Left ventricle myocardium inferior (tissue), 1 donor: ENCODE results near the gene GAREM2. TPM values are rescaled to one million over a fixed set of nuclear protein-coding genes. Genes with fewer than 3 reads are reported as not detected.

Experiments used
- DNase-seq: peaks from one replicate; pipeline ENCODE4 v3.0.0-alpha.2; 2020
- H3K27ac ChIP-seq: fragments of 200-600 bp; replicated peaks from 2 replicates; pipeline ENCODE4 v1.8.0; 2021
- H3K27me3 ChIP-seq: fragments of 200-600 bp; 2 replicates; pipeline ENCODE4 v1.8.0; 2021; ENCODE audit warnings: low read depth
- H3K36me3 ChIP-seq: fragments of 200-600 bp; 2 replicates; pipeline ENCODE4 v1.8.0; 2021
- H3K4me1 ChIP-seq: fragments of 200-600 bp; 2 replicates; pipeline ENCODE4 v1.8.0; 2021
- H3K4me3 ChIP-seq: fragments of 200-600 bp; 2 replicates; pipeline ENCODE4 v1.8.0; 2021; ENCODE audit warnings: mild to moderate bottlenecking, moderate library complexity
- H3K9me3 ChIP-seq: fragments of 200-600 bp; replicated peaks from 2 replicates; pipeline ENCODE4 v1.8.0; 2021
- CTCF ChIP-seq: fragments of 200-600 bp; IDR thresholded peaks from 2 replicates; pipeline ENCODE4 v1.8.0; 2021; ENCODE audit warnings: antibody characterized with exemption, mild to moderate bottlenecking, borderline replicate concordance
- intact Hi-C: fragments of 100-400 bp; cut with micrococcal nuclease; formaldehyde crosslinking; loops from one replicate; pipeline ENCODE4 v1.11.0; 2022
- total RNA-seq: library from RNA; stranded (reverse); fragmentation: NEBNext Ultra II Directional; extraction: Animal tissue kit (Norgen Biotek cat#: 25700); gene quantifications from one replicate; pipeline ENCODE4 v1.2.1, GENCODE V29; 2021
- donor health status: DM: no; HTN: yes; CAD: no; lungs with severe emphysema.

Gene GAREM2
- total RNA-seq, 1 donor from 2014 or later: 0.93 TPM

GRCh38 chr2:26170795-26171194 is 2.1 kb upstream of the GAREM2 start:
- Histone ChIP-seq H3K4me3 (no peak overlapping the region), H3K36me3 (no peaks in the 10 kb centered on the region), H3K27me3 (peaks cover 39% of the 10 kb centered on the region), H3K4me1 (peaks cover 10% of the 10 kb centered on the region), H3K9me3 (no peaks in the 10 kb centered on the region), H3K27ac (no peak overlapping the region)
- DNase-seq: no peak
- intact Hi-C loops: no loop called here
- TF ChIP-seq CTCF: no peak

GRCh38 chr2:26172189-26172870 is 558 bp upstream of the GAREM2 start:
- H3K4me3 ChIP-seq: peak overlapping the region; percentile 64
- peaks cover 49% of the 10 kb centered on the region for H3K27me3 ChIP-seq
- H3K9me3 ChIP-seq: no peaks in the 10 kb centered on the region
- intact Hi-C loops: no loop called here
- TF ChIP-seq CTCF: no peak
- H3K27ac ChIP-seq: no peak overlapping the region
- no peaks in the 10 kb centered on the region for H3K36me3 ChIP-seq
- DNase-seq: no peak
- peaks cover 10% of the 10 kb centered on the region for H3K4me1 ChIP-seq

GRCh38 chr2:26173776-26174482 is 1.0 kb downstream of the GAREM2 start:
- no peak for DNase-seq
- H3K4me3 ChIP-seq: peak overlapping the region; percentile 64
- peaks cover 49% of the 10 kb centered on the region for H3K27me3 ChIP-seq
- intact Hi-C loops: no loop called here
- peaks cover 16% of the 10 kb centered on the region for H3K4me1 ChIP-seq
- no peak overlapping the region for H3K27ac ChIP-seq
- no peaks in the 10 kb centered on the region for H3K36me3 ChIP-seq
- no peaks in the 10 kb centered on the region for H3K9me3 ChIP-seq
- TF ChIP-seq CTCF: no peak

GRCh38 chr2:26174691-26175465 is 2.0 kb downstream of the GAREM2 start:
- DNase-seq: no peak
- Histone ChIP-seq H3K27me3 (peaks cover 49% of the 10 kb centered on the region), H3K27ac (no peak overlapping the region), H3K4me3 (no peak overlapping the region), H3K9me3 (no peaks in the 10 kb centered on the region), H3K36me3 (no peaks in the 10 kb centered on the region), H3K4me1 (peaks cover 25% of the 10 kb centered on the region)
- no peak for TF ChIP-seq CTCF
- intact Hi-C loops: no loop called here

- no peak overlapping the region for H3K4me3 ChIP-seq
- no peak for TF ChIP-seq CTCF
- intact Hi-C loops: no loop called here
- H3K27me3 ChIP-seq: peaks cover 49% of the 10 kb centered on the region
- no peak for DNase-seq
- H3K4me1 ChIP-seq: peaks cover 27% of the 10 kb centered on the region
- H3K36me3 ChIP-seq: no peaks in the 10 kb centered on the region
- no peaks in the 10 kb centered on the region for H3K9me3 ChIP-seq
- no peak overlapping the region for H3K27ac ChIP-seq
Observed at GRCh38 chr2:26175466-26176278, 2.8 kb downstream of the GAREM2 start.
